Smooth muscle cell (in vitro differentiated cells): ENCODE data around the gene ABCC2. TPM values are rescaled to one million over a fixed set of nuclear protein-coding genes. Genes with fewer than 3 reads are reported as not detected.

Experiments
- DNase-seq: peaks from one replicate; lab custom pipeline; 2025; ENCODE audit not compliant: unreplicated experiment; lab: John Stamatoyannopoulos, UW
- H2AFZ ChIP-seq: fragments of 200-600 bp; sonication (generic); 2 replicates; pipeline ENCODE4 v1.6.0; 2016; ENCODE audit warnings: antibody characterized with exemption, low read depth, mild to moderate bottlenecking
- H3F3A ChIP-seq: fragments of 200-600 bp; sonication (generic); 2 replicates; pipeline ENCODE4 v1.6.0; 2017; ENCODE audit warnings: antibody characterized with exemption, low read depth
- H3K27ac ChIP-seq: fragments of 200-600 bp; sonication (generic); 2 replicates; pipeline ENCODE4 v1.5.1; 2016; ENCODE audit warnings: low read depth, mild to moderate bottlenecking
- H3K27me3 ChIP-seq: fragments of 200-600 bp; sonication (generic); 2 replicates; pipeline ENCODE4 v1.6.1; 2016; ENCODE audit warnings: low read depth, mild to moderate bottlenecking
- H3K36me3 ChIP-seq: fragments of 200-600 bp; sonication (generic); 2 replicates; pipeline ENCODE4 v1.5.1; 2016; ENCODE audit warnings: low read depth
- H3K4me1 ChIP-seq: fragments of 200-600 bp; sonication (generic); 2 replicates; pipeline ENCODE4 v1.5.1; 2016; ENCODE audit warnings: low read depth
- H3K4me2 ChIP-seq: fragments of 200-600 bp; sonication (generic); 2 replicates; pipeline ENCODE4 v1.6.0; 2016; ENCODE audit warnings: mild to moderate bottlenecking
- H3K4me3 ChIP-seq: fragments of 200-600 bp; sonication (generic); 2 replicates; pipeline ENCODE4 v1.5.1; 2016; ENCODE audit warnings: mild to moderate bottlenecking
- H3K79me2 ChIP-seq: fragments of 200-600 bp; sonication (generic); 2 replicates; pipeline ENCODE4 v1.6.0; 2016; ENCODE audit warnings: low read depth, mild to moderate bottlenecking
- H3K9ac ChIP-seq: fragments of 200-600 bp; sonication (generic); 2 replicates; pipeline ENCODE4 v1.6.0; 2016; ENCODE audit warnings: low read depth
- H3K9me3 ChIP-seq: fragments of 200-600 bp; sonication (generic); replicated peaks from 2 replicates; pipeline ENCODE4 v1.5.1; 2016; ENCODE audit warnings: low read depth
- H4K20me1 ChIP-seq: fragments of 200-600 bp; sonication (generic); 2 replicates; pipeline ENCODE4 v1.6.0; 2016; ENCODE audit warnings: low read depth
- whole genome bisulfite sequencing: methylation state at CpG from one replicate; pipeline ENCODE4 v1.1.7; 2016; ENCODE audit warnings: low lambda C conversion rate; 5-methylcytosine and 5-hydroxymethylcytosine counted together
- polyA plus RNA-seq: library from polyadenylated mRNA; unstranded; fragments of >200 nt; fragmentation: Nextera tagmentation; extraction: Ambion mirVana; gene quantifications from 2 replicates; pipeline ENCODE4 v1.2.1, GENCODE V29; 2016
- total RNA-seq: library from RNA; depleted of rRNA; stranded (reverse); fragments of >200 nt; gene quantifications from 2 replicates; pipeline ENCODE4 v1.2.3, GENCODE V29; 2014
- TF ChIP-seq, protein P1 (sequence below): fragments of 200-600 bp; sonication (generic); IDR thresholded peaks from 2 replicates; pipeline ENCODE4 v1.5.1; 2017; ENCODE audit warnings: borderline replicate concordance, mild to moderate bottlenecking, antibody characterized with exemption; ENCODE audit not compliant: insufficient read depth, poor library complexity, severe bottlenecking

The ABCC2 gene
- total and polyA plus RNA-seq, 2 experiments from 2014 or later: 0.36 to 3.0 TPM

DNA sequence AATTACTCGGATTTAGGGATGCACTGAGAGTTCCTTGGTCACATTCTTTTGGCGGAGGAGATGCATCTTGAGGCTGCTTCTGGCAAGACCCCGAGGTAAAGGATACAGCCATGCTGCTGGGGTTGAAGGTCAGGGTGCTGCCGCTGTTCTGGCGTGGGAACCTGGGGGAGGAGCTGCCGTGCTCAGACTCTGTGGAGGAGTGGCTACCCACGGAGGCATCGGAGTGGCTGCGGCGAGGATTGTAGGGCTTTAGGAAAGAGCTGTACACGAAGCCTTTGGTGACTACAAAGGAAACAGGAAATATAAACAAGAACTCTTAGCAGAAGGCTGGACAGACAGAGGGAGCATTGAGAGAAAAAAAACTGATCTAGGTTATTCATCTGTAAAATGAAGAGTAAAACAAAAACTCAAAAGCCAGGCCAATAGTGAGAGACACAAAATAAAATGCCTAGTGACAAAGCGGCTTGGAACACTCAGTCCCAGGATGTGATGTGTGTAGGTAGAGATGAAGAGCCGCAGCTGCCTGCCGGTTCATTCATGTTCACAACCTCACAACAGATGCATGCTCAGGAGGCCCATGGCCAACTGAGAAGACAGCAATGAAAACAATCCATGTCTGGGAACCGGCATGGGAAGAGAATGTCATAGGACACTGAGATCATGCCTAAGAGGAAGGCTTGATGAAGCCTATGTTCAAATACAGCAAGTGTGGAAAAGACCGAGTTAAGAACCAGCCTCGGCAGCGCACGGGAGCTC, 97.8 kb downstream of the ABCC2 start:
- Histone ChIP-seq H3K9ac (no peak overlapping the region), H3F3A (no peaks in the 10 kb centered on the region), H3K27ac (no peak overlapping the region), H3K36me3 (peaks cover 43% of the 10 kb centered on the region), H3K9me3 (no peaks in the 10 kb centered on the region), H3K79me2 (no peaks in the 10 kb centered on the region), H3K27me3 (no peaks in the 10 kb centered on the region), H4K20me1 (no peaks in the 10 kb centered on the region), H3K4me1 (no peaks in the 10 kb centered on the region), H2AFZ (no peak overlapping the region), H3K4me2 (no peak overlapping the region), H3K4me3 (no peak overlapping the region)
- whole genome bisulfite sequencing: 75% methylated on average over 19 of the region's 19 CpGs
- TF ChIP-seq, protein P1, sequence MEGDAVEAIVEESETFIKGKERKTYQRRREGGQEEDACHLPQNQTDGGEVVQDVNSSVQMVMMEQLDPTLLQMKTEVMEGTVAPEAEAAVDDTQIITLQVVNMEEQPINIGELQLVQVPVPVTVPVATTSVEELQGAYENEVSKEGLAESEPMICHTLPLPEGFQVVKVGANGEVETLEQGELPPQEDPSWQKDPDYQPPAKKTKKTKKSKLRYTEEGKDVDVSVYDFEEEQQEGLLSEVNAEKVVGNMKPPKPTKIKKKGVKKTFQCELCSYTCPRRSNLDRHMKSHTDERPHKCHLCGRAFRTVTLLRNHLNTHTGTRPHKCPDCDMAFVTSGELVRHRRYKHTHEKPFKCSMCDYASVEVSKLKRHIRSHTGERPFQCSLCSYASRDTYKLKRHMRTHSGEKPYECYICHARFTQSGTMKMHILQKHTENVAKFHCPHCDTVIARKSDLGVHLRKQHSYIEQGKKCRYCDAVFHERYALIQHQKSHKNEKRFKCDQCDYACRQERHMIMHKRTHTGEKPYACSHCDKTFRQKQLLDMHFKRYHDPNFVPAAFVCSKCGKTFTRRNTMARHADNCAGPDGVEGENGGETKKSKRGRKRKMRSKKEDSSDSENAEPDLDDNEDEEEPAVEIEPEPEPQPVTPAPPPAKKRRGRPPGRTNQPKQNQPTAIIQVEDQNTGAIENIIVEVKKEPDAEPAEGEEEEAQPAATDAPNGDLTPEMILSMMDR: no peak
- no peak for DNase-seq

DNA sequence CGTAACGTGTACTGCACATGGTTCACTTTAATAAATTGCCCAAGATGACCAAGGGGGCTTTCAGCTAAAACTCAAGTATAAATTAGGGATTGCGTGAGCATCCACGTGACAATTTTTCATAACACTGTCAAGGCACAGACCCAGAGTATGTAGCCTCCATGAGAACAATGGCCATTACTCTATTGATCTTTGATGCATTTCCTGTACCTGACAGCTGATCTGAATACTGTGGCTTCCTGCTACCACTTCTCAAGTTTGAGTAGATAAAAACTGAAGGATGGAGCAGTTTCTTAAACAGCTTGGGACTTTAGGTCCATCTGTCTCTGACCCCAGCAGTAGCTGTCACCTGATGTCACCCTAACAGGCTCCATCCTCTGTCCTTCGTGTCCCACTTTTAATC, 98.9 kb downstream of the ABCC2 start:
- TF ChIP-seq, protein P1: no peak
- H3K9me3 ChIP-seq: no peaks in the 10 kb centered on the region
- no peak overlapping the region for H3K4me3 ChIP-seq
- no peak overlapping the region for H2AFZ ChIP-seq
- DNase-seq: no peak
- H3K9ac ChIP-seq: no peak overlapping the region
- H3K4me2 ChIP-seq: no peak overlapping the region
- 97% methylated on average over 5 of the region's 5 CpGs for WGBS
- no peaks in the 10 kb centered on the region for H3F3A ChIP-seq
- H3K27ac ChIP-seq: no peak overlapping the region
- no peaks in the 10 kb centered on the region for H3K27me3 ChIP-seq
- H3K36me3 ChIP-seq: peaks cover 39% of the 10 kb centered on the region
- no peaks in the 10 kb centered on the region for H4K20me1 ChIP-seq
- H3K4me1 ChIP-seq: no peaks in the 10 kb centered on the region
- H3K79me2 ChIP-seq: no peaks in the 10 kb centered on the region

DNA sequence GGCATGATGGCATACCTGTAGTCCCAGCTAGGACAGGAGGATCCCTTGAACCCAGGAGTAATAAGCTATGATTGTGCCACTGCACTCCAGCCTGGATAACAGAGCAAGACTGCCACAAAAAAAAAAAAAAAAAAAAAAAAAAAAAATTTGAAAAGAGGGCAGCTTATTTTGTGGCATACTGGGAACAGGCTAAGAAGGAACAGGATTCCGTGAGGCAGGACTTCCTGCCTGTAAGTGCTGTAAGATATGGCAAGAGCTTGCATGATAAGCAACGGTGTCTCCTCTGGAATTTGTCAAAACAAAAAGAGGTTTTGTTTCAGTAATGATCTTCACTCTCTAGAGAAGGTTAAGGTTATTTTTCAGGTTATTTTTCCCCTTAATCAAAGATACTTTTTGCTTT, 101.1 kb downstream of the ABCC2 start:
- Histone ChIP-seq H3K4me3 (no peak overlapping the region), H3K79me2 (no peaks in the 10 kb centered on the region), H3K36me3 (peaks cover 37% of the 10 kb centered on the region), H2AFZ (no peak overlapping the region), H3K9me3 (no peaks in the 10 kb centered on the region), H3K27me3 (no peaks in the 10 kb centered on the region), H3K4me1 (no peaks in the 10 kb centered on the region), H3K9ac (no peak overlapping the region), H3F3A (no peaks in the 10 kb centered on the region), H4K20me1 (no peaks in the 10 kb centered on the region), H3K27ac (no peak overlapping the region), H3K4me2 (no peak overlapping the region)
- TF ChIP-seq, protein P1: no peak
- 53% methylated on average over 2 of the region's 2 CpGs for WGBS
- no peak for DNase-seq

DNA sequence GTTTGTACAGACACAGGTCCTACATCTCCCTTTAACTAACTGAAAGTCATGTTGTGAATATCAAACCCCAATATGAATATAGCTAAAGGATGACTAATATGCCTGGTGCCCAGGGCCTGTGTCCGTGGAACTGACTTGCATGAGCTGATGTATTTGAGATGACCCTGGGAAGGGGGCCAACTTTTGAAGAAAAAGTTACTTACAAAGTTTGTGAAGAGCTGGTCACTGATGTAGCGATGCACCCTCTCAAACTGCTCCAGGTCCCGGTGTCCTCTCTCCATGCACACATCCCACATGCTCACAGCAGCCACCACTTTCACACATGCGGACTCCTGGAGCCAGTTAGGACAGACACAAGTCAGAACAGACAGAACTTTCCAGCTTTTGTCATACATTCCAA, 106.2 kb downstream of the ABCC2 start:
- no peak for DNase-seq
- Histone ChIP-seq H3K27me3 (no peaks in the 10 kb centered on the region), H3K4me1 (no peaks in the 10 kb centered on the region), H3K79me2 (no peaks in the 10 kb centered on the region), H3F3A (no peaks in the 10 kb centered on the region), H3K4me2 (no peak overlapping the region), H2AFZ (no peak overlapping the region), H3K9me3 (no peaks in the 10 kb centered on the region), H3K9ac (no peak overlapping the region), H3K4me3 (no peak overlapping the region), H3K36me3 (peaks cover 28% of the 10 kb centered on the region), H4K20me1 (peaks cover 3% of the 10 kb centered on the region), H3K27ac (no peak overlapping the region)
- WGBS: 96% methylated on average over 4 of the region's 4 CpGs
- TF ChIP-seq, protein P1: no peak
